Measurements from ENCODE around the gene CCN5. TPM values are rescaled to one million over a fixed set of nuclear protein-coding genes. Genes with fewer than 3 reads are reported as not detected.
"Not testable (repeated sequence)": the region's sequence is repeated elsewhere in the genome, so short reads cannot be mapped to it uniquely, and the experiment has no call there.

Gene CCN5
- 0.28 TPM for polyA plus RNA-seq (ENCODE audit: insufficient read length)
- long read RNA-seq, donor 1, result 0 reads
- long read RNA-seq, donor 2, result 0 reads
- long read RNA-seq, donor 3, result 0 reads
- long read RNA-seq, donor 4, result 0 reads
- long read RNA-seq, donor 5, result 0 reads
- long read RNA-seq, donor 6, result 0 reads
- long read RNA-seq, donor 7, result 0 reads
- long read RNA-seq, donor 8, result 0 reads

- no peak for DNase-seq
Measured at GRCh38 chr20:44714701-44715498, at the start of gene CCN5. Gene CCN5, plus strand, starts transcription at chr20:44715369. Its CDS starts 22 bp downstream, at chr20:44715391.

GRCh38 chr20:44666066-44666465 lies 49.1 kb upstream of the CCN5 start:
- no peak for DNase-seq

GRCh38 chr20:44670851-44671250 lies 44.3 kb upstream of the CCN5 start:
- not testable (repeated sequence) for DNase-seq

- DNase-seq, result not testable (repeated sequence)
Measured at GRCh38 chr20:44671541-44671940, 43.6 kb upstream of the CCN5 start.

- DNase-seq, result not testable (repeated sequence)
Measured at GRCh38 chr20:44672318-44672902, 42.8 kb upstream of the CCN5 start.

- no peak for DNase-seq
Measured at GRCh38 chr20:44678242-44678641, 36.9 kb upstream of the CCN5 start.

GRCh38 chr20:44678990-44679611 lies 36.1 kb upstream of the CCN5 start:
- DNase-seq, result no peak

GRCh38 chr20:44681796-44682566 lies 33.2 kb upstream of the CCN5 start:
- DNase-seq, result no peak

- peak; percentile 63 for DNase-seq
Measured at GRCh38 chr20:44683263-44684046, 31.7 kb upstream of the CCN5 start.

- no peak for DNase-seq
Measured at GRCh38 chr20:44684047-44684967, 30.9 kb upstream of the CCN5 start.

- DNase-seq, result no peak
Measured at GRCh38 chr20:44686934-44687333, 28.2 kb upstream of the CCN5 start.

- DNase-seq, result no peak
Measured at GRCh38 chr20:44688053-44688625, 27.0 kb upstream of the CCN5 start.

- no peak for DNase-seq
Measured at GRCh38 chr20:44689809-44690208, 25.4 kb upstream of the CCN5 start.

- DNase-seq, result no peak
Measured at GRCh38 chr20:44690781-44691423, 24.3 kb upstream of the CCN5 start.

- DNase-seq, result no peak
Measured at GRCh38 chr20:44691424-44692423, 23.4 kb upstream of the CCN5 start.

- DNase-seq, result no peak
Measured at GRCh38 chr20:44692932-44693480, 22.2 kb upstream of the CCN5 start.

GRCh38 chr20:44693627-44694026 lies 21.5 kb upstream of the CCN5 start:
- DNase-seq, result no peak

GRCh38 chr20:44694159-44694558 lies 21.0 kb upstream of the CCN5 start:
- no peak for DNase-seq
